HL-60 (cell line): ENCODE results near the gene NRAP.

ENCODE experiments used
- CTCF ChIP-seq: IDR thresholded peaks from one replicate; pipeline ENCODE4 v1.5.1; 2011; ENCODE audit warnings: low read length, control low read depth, inconsistent platforms; ENCODE audit not compliant: insufficient read depth
- POLR2AphosphoS5 ChIP-seq: IDR thresholded peaks from 2 replicates; pipeline ENCODE4 v1.6.1; 2012; ENCODE audit warnings: low read depth
- SPI1 ChIP-seq: IDR thresholded peaks from 2 replicates; pipeline ENCODE4 v1.6.1; 2012; ENCODE audit warnings: low read depth, mild to moderate bottlenecking, borderline replicate concordance

- TF ChIP-seq CTCF: no peak
- TF ChIP-seq SPI1: no peak
- TF ChIP-seq POLR2AphosphoS5: no peak
Measured at GRCh38 chr10:113581092-113581491, 82.7 kb downstream of the NRAP start.
